Stimulated activated CD4-positive, alpha-beta T cell treated with anti-CD3 and anti-CD28 coated beads, Interleukin-12 subunit alpha, Interleukin-12 subunit beta, amount 100 ng/mL, for 48 hours (primary cell): ENCODE results near the gene DOK6.
"Not testable (repeated sequence)": the region's sequence is repeated elsewhere in the genome, so short reads cannot be mapped to it uniquely, and the experiment has no call there.

Source experiments
- DNase-seq, 3 donors: peaks; one replicate each; pipeline ENCODE4 v3.0.0-alpha.2; 2020; ENCODE audit warnings: low read depth in 2 of 3, low spot score in 1 of 3

The DOK6 gene

GRCh38 chr18:69400253-69400975 is at the start of gene DOK6:
Gene DOK6, plus strand, starts transcription at chr18:69400888.
- DNase-seq, result no peak

GRCh38 chr18:69353023-69353422 is 47.7 kb upstream of the DOK6 start:
- DNase-seq, result no peak

- DNase-seq, result no peak
These were observed 43.1 kb upstream of the DOK6 start for GRCh38 chr18:69357590-69357989.

- DNase-seq, result no peak
These were observed 42.3 kb upstream of the DOK6 start for GRCh38 chr18:69358212-69358895.

- DNase-seq, result not testable (repeated sequence)
These were observed 40.9 kb upstream of the DOK6 start for GRCh38 chr18:69359768-69360167.

GRCh38 chr18:69364930-69365329 is 35.8 kb upstream of the DOK6 start:
- DNase-seq, result no peak

- DNase-seq, result no peak
These were observed 35.0 kb upstream of the DOK6 start for GRCh38 chr18:69365658-69366057.

- no peak for DNase-seq
These were observed 33.6 kb upstream of the DOK6 start for GRCh38 chr18:69367104-69367503.

- DNase-seq, result no peak
These were observed 29.0 kb upstream of the DOK6 start for GRCh38 chr18:69371729-69372128.

GRCh38 chr18:69380324-69380723 is 20.4 kb upstream of the DOK6 start:
- DNase-seq, result no peak

GRCh38 chr18:69383186-69383585 is 17.5 kb upstream of the DOK6 start:
- DNase-seq, result no peak

- DNase-seq, result no peak
These were observed 13.5 kb upstream of the DOK6 start for GRCh38 chr18:69387186-69387585.

- DNase-seq, result no peak
These were observed 12.5 kb upstream of the DOK6 start for GRCh38 chr18:69388222-69388621.

GRCh38 chr18:69397096-69397495 is 3.6 kb upstream of the DOK6 start:
- no peak for DNase-seq

GRCh38 chr18:69399253-69399652 is 1.4 kb upstream of the DOK6 start:
- DNase-seq, result no peak

GRCh38 chr18:69400976-69401225 is 213 bp downstream of the DOK6 start:
- no peak for DNase-seq

- DNase-seq, result no peak
These were observed 711 bp downstream of the DOK6 start for GRCh38 chr18:69401226-69401971.

GRCh38 chr18:69401972-69402532 is 1.4 kb downstream of the DOK6 start:
- DNase-seq, result no peak

GRCh38 chr18:69402533-69402989 is 1.9 kb downstream of the DOK6 start:
- no peak for DNase-seq

GRCh38 chr18:69408522-69408921 is 7.8 kb downstream of the DOK6 start:
- no peak for DNase-seq

GRCh38 chr18:69411199-69411598 is 10.5 kb downstream of the DOK6 start:
- no peak for DNase-seq

GRCh38 chr18:69414184-69414583 is 13.5 kb downstream of the DOK6 start:
- DNase-seq, result no peak
